Esophagus muscularis mucosa (tissue), 3 donors: ENCODE measurements around the gene CHAC1.
A peak's percentile ranks its signal among the peaks of the same experiment; 100 is the strongest.

Experiments used
- CTCF ChIP-seq, 3 experiments: fragments of 200-600 bp in 2 of 3; fragments of 450-650 bp in 1 of 3; sonication (generic) in 2 of 3; IDR thresholded peaks; one replicate each; pipeline ENCODE4 v1.5.1; 2017 to 2019; ENCODE audit warnings: antibody characterized with exemption in 3 of 3, mild to moderate bottlenecking in 2 of 3, moderate library complexity in 1 of 3
- POLR2AphosphoS5 ChIP-seq, 2 donors: sonication (generic); formaldehyde crosslinking; IDR thresholded peaks; one replicate each; pipeline ENCODE4 v1.6.1; 2017; ENCODE audit warnings: antibody characterized with exemption in 2 of 2

GRCh38 chr15:40982855-40983254 lies 29.6 kb downstream of the CHAC1 start:
- TF ChIP-seq POLR2AphosphoS5 (IDR thresholded peaks at IDR 0.05) = peak in 1 of 2 donors; percentile 5
- no peak for TF ChIP-seq CTCF (IDR thresholded peaks at IDR 0.05)
